Measurements from ENCODE around the gene DNASE1L1. TPM values are rescaled to one million over a fixed set of nuclear protein-coding genes. Genes with fewer than 3 reads are reported as not detected.
A peak's percentile ranks its signal among the peaks of the same experiment; 100 is the strongest.

DNASE1L1 gene
- total and polyA plus RNA-seq, 2 donors (not counting 1 experiment from before 2014, with no cell fraction given) = 24.6 to 49.2 TPM

DNA sequence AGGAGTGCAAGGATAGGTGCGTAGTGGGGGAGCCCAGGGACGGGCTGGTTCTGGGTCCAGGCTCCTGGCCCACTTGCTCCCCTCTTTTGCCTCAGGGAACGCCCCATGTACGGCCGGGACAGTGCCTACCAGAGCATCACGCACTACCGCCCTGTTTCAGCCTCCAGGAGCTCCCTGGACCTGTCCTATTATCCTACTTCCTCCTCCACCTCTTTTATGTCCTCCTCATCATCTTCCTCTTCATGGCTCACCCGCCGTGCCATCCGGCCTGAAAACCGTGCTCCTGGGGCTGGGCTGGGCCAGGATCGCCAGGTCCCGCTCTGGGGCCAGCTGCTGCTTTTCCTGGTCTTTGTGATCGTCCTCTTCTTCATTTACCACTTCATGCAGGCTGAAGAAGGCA is 28.3 kb downstream of the DNASE1L1 start:
- TF ChIP-seq CTCF (IDR thresholded peaks at IDR 0.05) = no peak
- TF ChIP-seq EZH2 (IDR thresholded peaks at IDR 0.05; ENCODE audit: borderline replicate concordance, insufficient read depth, low read depth, low read length, poor library complexity, severe bottlenecking) = no peak
- peaks cover 25% of the 10 kb centered on the region for H3K4me1 Mint-ChIP-seq
- Histone ChIP-seq H3K9me3 (ENCODE audit: control extremely low read depth in 1 of 3, control insufficient read depth in 2 of 3, insufficient read depth in 1 of 3, low read length in 2 of 3) (no peaks in the 10 kb centered on the region), H4K20me1 (ENCODE audit: control insufficient read depth, insufficient read depth, low read length, poor library complexity, severe bottlenecking) (no peaks in the 10 kb centered on the region), H3K36me3 (replicated peaks in 1 of 2; ENCODE audit: control extremely low read depth in 1 of 2, control insufficient read depth in 1 of 2, extremely low read depth in 1 of 2, insufficient read depth in 2 of 2, low read length in 1 of 2) (peaks cover 0 to 7% of the 10 kb centered on the region in 2 experiments), H3K27ac (ENCODE audit: low read length in 2 of 2) (peak overlapping the region in 1 of 2 donors; percentile 99), H3K4me3 (ENCODE audit: control extremely low read depth in 1 of 5, extremely low read depth in 1 of 5, insufficient read depth in 1 of 5, low read depth in 2 of 5, low read length in 4 of 5) (no peak overlapping the region), H3K9ac (ENCODE audit: low read length) (no peak overlapping the region), H3K4me2 (replicated peaks; ENCODE audit: low read depth, low read length, poor library complexity, severe bottlenecking) (peak overlapping the region; percentile 83), H3K27me3 (replicated peaks in 1 of 4; ENCODE audit: control extremely low read depth in 1 of 4, control insufficient read depth in 3 of 4, insufficient read depth in 4 of 4, low read length in 3 of 4) (no peaks in the 10 kb centered on the region), H3K79me2 (ENCODE audit: control insufficient read depth, insufficient read depth, low read length) (peaks cover 10% of the 10 kb centered on the region), H2AFZ (ENCODE audit: insufficient read depth, low read depth, low read length, poor library complexity, severe bottlenecking) (no peak overlapping the region), H3K4me1 (ENCODE audit: control insufficient read depth in 2 of 2, insufficient read depth in 2 of 2, low read length in 2 of 2) (peaks cover 18 to 27% of the 10 kb centered on the region in 2 donors)
- no peak for DNase-seq
- WGBS (ENCODE audit: insufficient coverage) = 93% methylated on average over 3 of the region's 14 CpGs
- H3K27ac Mint-ChIP-seq = no peak overlapping the region
- H3K9me3 Mint-ChIP-seq (ENCODE audit: insufficient read depth) = no peaks in the 10 kb centered on the region
- POLR2A ChIA-PET = no interaction called here
- no peak for ATAC-seq (ENCODE audit: low read depth)
- H3K4me3 Mint-ChIP-seq = peak overlapping the region; percentile 86
- H3K27me3 Mint-ChIP-seq = no peaks in the 10 kb centered on the region
- CTCF ChIA-PET = interaction anchor here (0.5 kb wide), 1 partner anchor 392 kb away, joined by 3 read pairs; no protein-coding TSS in a partner anchor
- intact Hi-C loops (cut with micrococcal nuclease) = no loop called here

DNA sequence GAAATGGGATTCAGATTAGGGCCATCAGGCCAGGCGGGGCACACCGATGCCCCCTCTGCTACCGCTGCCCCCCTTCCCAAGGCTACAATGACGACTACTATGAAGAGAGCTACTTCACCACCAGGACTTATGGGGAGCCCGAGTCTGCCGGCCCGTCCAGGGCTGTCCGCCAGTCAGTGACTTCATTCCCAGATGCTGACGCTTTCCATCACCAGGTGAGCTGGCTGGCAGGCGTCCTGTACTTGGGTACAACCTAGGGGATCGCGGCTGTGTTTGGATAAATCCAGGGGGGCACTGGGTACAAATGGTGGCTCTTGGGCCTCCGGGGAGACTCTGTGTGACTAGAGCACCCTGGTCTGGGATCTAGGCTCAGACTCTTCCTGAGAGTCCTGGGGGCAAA is 28.9 kb downstream of the DNASE1L1 start:
- Histone ChIP-seq H3K4me2 (replicated peaks; ENCODE audit: low read depth, low read length, poor library complexity, severe bottlenecking) (peak overlapping the region; percentile 83), H4K20me1 (ENCODE audit: control insufficient read depth, insufficient read depth, low read length, poor library complexity, severe bottlenecking) (no peaks in the 10 kb centered on the region), H3K79me2 (ENCODE audit: control insufficient read depth, insufficient read depth, low read length) (peaks cover 10% of the 10 kb centered on the region), H3K9ac (ENCODE audit: low read length) (peak overlapping the region; percentile 95), H3K9me3 (ENCODE audit: control extremely low read depth in 1 of 3, control insufficient read depth in 2 of 3, insufficient read depth in 1 of 3, low read length in 2 of 3) (no peaks in the 10 kb centered on the region), H3K4me1 (ENCODE audit: control insufficient read depth in 2 of 2, insufficient read depth in 2 of 2, low read length in 2 of 2) (peaks cover 19 to 30% of the 10 kb centered on the region in 2 donors), H3K27ac (ENCODE audit: low read length in 2 of 2) (peak overlapping the region; percentile 90 to 99), H3K36me3 (replicated peaks in 1 of 2; ENCODE audit: control extremely low read depth in 1 of 2, control insufficient read depth in 1 of 2, extremely low read depth in 1 of 2, insufficient read depth in 2 of 2, low read length in 1 of 2) (peaks cover 0 to 7% of the 10 kb centered on the region in 2 experiments), H3K4me3 (ENCODE audit: control extremely low read depth in 1 of 5, extremely low read depth in 1 of 5, insufficient read depth in 1 of 5, low read depth in 2 of 5, low read length in 4 of 5) (peak overlapping the region in 4 of 5 experiments; percentile 67 to 83 (median 72)), H3K27me3 (replicated peaks in 1 of 4; ENCODE audit: control extremely low read depth in 1 of 4, control insufficient read depth in 3 of 4, insufficient read depth in 4 of 4, low read length in 3 of 4) (no peaks in the 10 kb centered on the region), H2AFZ (ENCODE audit: insufficient read depth, low read depth, low read length, poor library complexity, severe bottlenecking) (no peak overlapping the region)
- H3K4me3 Mint-ChIP-seq = peak overlapping the region; percentile 86
- TF ChIP-seq EZH2 (IDR thresholded peaks at IDR 0.05; ENCODE audit: borderline replicate concordance, insufficient read depth, low read depth, low read length, poor library complexity, severe bottlenecking) = no peak
- no peak for TF ChIP-seq CTCF (IDR thresholded peaks at IDR 0.05)
- H3K27me3 Mint-ChIP-seq = no peaks in the 10 kb centered on the region
- H3K4me1 Mint-ChIP-seq = peaks cover 27% of the 10 kb centered on the region
- ATAC-seq (ENCODE audit: low read depth) = no peak
- H3K27ac Mint-ChIP-seq = peak overlapping the region; percentile 91
- no peaks in the 10 kb centered on the region for H3K9me3 Mint-ChIP-seq (ENCODE audit: insufficient read depth)
- intact Hi-C loops (cut with micrococcal nuclease) = no loop called here
- no peak for DNase-seq
- ChIA-PET POLR2A (interaction anchor here (1.0 to 1.6 kb wide), 2 partner anchors 9 to 33 kb away, joined by 4 to 8 read pairs; no protein-coding TSS in a partner anchor), CTCF (no interaction called here)
- 73% methylated on average over 12 of the region's 13 CpGs for WGBS (ENCODE audit: insufficient coverage)

All from B cell (primary cell).